ENCODE results near the gene GPC6.

DNA sequence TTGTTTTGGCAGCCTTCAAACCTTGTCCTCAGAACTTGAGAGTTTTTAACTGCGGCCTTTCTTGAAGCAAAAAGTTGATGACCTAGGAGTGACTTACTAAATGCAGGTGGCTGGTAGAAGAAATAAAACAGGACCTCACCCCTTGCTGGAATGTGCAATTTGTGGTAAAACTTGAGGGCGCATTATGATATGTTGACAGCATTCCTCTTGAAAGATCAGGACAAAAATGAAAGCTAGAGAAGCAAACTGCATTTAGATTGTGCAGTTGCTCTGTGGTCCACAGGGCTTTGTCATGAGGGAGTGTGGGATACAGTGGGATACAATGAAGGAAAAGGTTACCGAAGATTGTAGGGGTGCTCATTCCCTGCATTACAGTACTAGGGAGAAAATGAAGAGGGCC lies 504.2 kb downstream of the GPC6 start:
- TF ChIP-seq, protein P1, sequence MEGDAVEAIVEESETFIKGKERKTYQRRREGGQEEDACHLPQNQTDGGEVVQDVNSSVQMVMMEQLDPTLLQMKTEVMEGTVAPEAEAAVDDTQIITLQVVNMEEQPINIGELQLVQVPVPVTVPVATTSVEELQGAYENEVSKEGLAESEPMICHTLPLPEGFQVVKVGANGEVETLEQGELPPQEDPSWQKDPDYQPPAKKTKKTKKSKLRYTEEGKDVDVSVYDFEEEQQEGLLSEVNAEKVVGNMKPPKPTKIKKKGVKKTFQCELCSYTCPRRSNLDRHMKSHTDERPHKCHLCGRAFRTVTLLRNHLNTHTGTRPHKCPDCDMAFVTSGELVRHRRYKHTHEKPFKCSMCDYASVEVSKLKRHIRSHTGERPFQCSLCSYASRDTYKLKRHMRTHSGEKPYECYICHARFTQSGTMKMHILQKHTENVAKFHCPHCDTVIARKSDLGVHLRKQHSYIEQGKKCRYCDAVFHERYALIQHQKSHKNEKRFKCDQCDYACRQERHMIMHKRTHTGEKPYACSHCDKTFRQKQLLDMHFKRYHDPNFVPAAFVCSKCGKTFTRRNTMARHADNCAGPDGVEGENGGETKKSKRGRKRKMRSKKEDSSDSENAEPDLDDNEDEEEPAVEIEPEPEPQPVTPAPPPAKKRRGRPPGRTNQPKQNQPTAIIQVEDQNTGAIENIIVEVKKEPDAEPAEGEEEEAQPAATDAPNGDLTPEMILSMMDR (IDR thresholded peaks at IDR 0.05): no peak
- no peak for TF ChIP-seq FOSB (CRISPR knock-in tag; IDR thresholded peaks at IDR 0.05)
- TF ChIP-seq, protein P2, sequence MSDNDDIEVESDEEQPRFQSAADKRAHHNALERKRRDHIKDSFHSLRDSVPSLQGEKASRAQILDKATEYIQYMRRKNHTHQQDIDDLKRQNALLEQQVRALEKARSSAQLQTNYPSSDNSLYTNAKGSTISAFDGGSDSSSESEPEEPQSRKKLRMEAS (IDR thresholded peaks at IDR 0.05): no peak

Measured in A549 (cell line).